Mesenchymal stem cell (in vitro differentiated cells and primary cell): ENCODE data around the gene GNB3.
A peak's percentile ranks its signal among the peaks of the same experiment; 100 is the strongest.

Experiments
- DNase-seq: peaks from one replicate; pipeline ENCODE4 v3.0.0-alpha.2; 2013
- H2AFZ ChIP-seq: one replicate; pipeline ENCODE4 v1.6.1; 2013; ENCODE audit warnings: low read depth, mild to moderate bottlenecking, control low read depth, inconsistent platforms, low read length, moderate library complexity
- H2AK5ac ChIP-seq: 2 replicates; pipeline ENCODE4 v1.6.1; 2013; ENCODE audit warnings: low read length, moderate library complexity, mild to moderate bottlenecking, inconsistent platforms; ENCODE audit not compliant: severe bottlenecking
- H2BK120ac ChIP-seq: one replicate; pipeline ENCODE4 v1.6.1; 2013; ENCODE audit warnings: low read depth, mild to moderate bottlenecking, inconsistent platforms, low read length, moderate library complexity
- H2BK12ac ChIP-seq, 2 experiments: one replicate each; pipeline ENCODE4 v1.6.1; 2013; ENCODE audit warnings: inconsistent platforms in 2 of 2, low read length in 2 of 2, mild to moderate bottlenecking in 2 of 2, moderate library complexity in 2 of 2, control low read depth in 1 of 2
- H2BK15ac ChIP-seq: one replicate; pipeline ENCODE4 v1.6.1; 2013; ENCODE audit warnings: mild to moderate bottlenecking, low read depth, inconsistent platforms; ENCODE audit not compliant: poor library complexity, severe bottlenecking
- H2BK5ac ChIP-seq: 2 replicates; pipeline ENCODE4 v1.6.1; 2013; ENCODE audit warnings: low read depth, mild to moderate bottlenecking, low read length, control low read depth, inconsistent platforms; ENCODE audit not compliant: poor library complexity, severe bottlenecking
- H3K14ac ChIP-seq, 2 experiments: one replicate each; pipeline ENCODE4 v1.6.1; 2013; ENCODE audit warnings: inconsistent platforms in 2 of 2, low read length in 2 of 2, control low read depth in 1 of 2, mild to moderate bottlenecking in 1 of 2, moderate library complexity in 1 of 2
- H3K18ac ChIP-seq, 2 experiments: one replicate each; pipeline ENCODE4 v1.6.1; 2013; ENCODE audit warnings: inconsistent platforms in 2 of 2, low read length in 2 of 2, control low read depth in 1 of 2, low read depth in 1 of 2, mild to moderate bottlenecking in 1 of 2
- H3K23ac ChIP-seq, 2 experiments: one replicate each; pipeline ENCODE4 v1.6.1; 2013; ENCODE audit warnings: inconsistent platforms in 2 of 2, low read length in 2 of 2, mild to moderate bottlenecking in 2 of 2, moderate library complexity in 2 of 2, control low read depth in 1 of 2
- H3K27ac ChIP-seq: 2 replicates; pipeline ENCODE4 v1.5.1; 2013; ENCODE audit warnings: mild to moderate bottlenecking, moderate library complexity, low read length, control low read depth, inconsistent platforms; ENCODE audit not compliant: poor library complexity, severe bottlenecking
- H3K27me3 ChIP-seq, 2 experiments: 2 replicates each; pipeline versions ENCODE4 v1.6.1 to v1.7.0; 2013; ENCODE audit warnings: low read length in 2 of 2, mild to moderate bottlenecking in 2 of 2, moderate library complexity in 2 of 2, control low read depth in 1 of 2, inconsistent platforms in 1 of 2; ENCODE audit not compliant: control insufficient read depth in 1 of 2, insufficient read depth in 1 of 2
- H3K36me3 ChIP-seq, 2 experiments: 2 replicates each; pipeline versions ENCODE4 v1.6.1 to v1.7.0; 2013; ENCODE audit warnings: low read length in 2 of 2, control low read depth in 1 of 2, inconsistent platforms in 1 of 2, low read depth in 1 of 2, mild to moderate bottlenecking in 1 of 2; ENCODE audit not compliant: insufficient read depth in 2 of 2, control insufficient read depth in 1 of 2
- H3K4ac ChIP-seq, 2 experiments: one replicate each; pipeline ENCODE4 v1.6.1; 2013; ENCODE audit warnings: inconsistent platforms in 2 of 2, low read length in 2 of 2, mild to moderate bottlenecking in 2 of 2, moderate library complexity in 2 of 2, control low read depth in 1 of 2, low read depth in 1 of 2
- H3K4me1 ChIP-seq: 2 replicates; pipeline ENCODE4 v1.6.1; 2013; ENCODE audit warnings: low read depth, low read length, control low read depth; ENCODE audit not compliant: control insufficient read depth, insufficient read depth
- H3K4me2 ChIP-seq: 2 replicates; pipeline ENCODE4 v1.6.1; 2013; ENCODE audit warnings: low read length, mild to moderate bottlenecking, inconsistent platforms; ENCODE audit not compliant: poor library complexity, severe bottlenecking
- H3K4me3 ChIP-seq, 2 experiments: 2 replicates each; pipeline versions ENCODE4 v1.5.1 to v1.7.0; 2013; ENCODE audit warnings: low read length in 2 of 2, mild to moderate bottlenecking in 2 of 2, control low read depth in 1 of 2, low read depth in 1 of 2; ENCODE audit not compliant: insufficient read depth in 1 of 2
- H3K79me1 ChIP-seq: replicated peaks from 2 replicates; pipeline ENCODE4 v1.6.1; 2013; ENCODE audit warnings: mild to moderate bottlenecking, control low read depth, low read length, inconsistent platforms; ENCODE audit not compliant: poor library complexity, severe bottlenecking
- H3K9ac ChIP-seq: 2 replicates; pipeline ENCODE4 v1.7.0; 2013; ENCODE audit warnings: mild to moderate bottlenecking, low read length, moderate library complexity
- H3K9me3 ChIP-seq: 2 replicates; pipeline ENCODE4 v1.7.0; 2013; ENCODE audit warnings: mild to moderate bottlenecking, low read length; ENCODE audit not compliant: control insufficient read depth
- H4K8ac ChIP-seq: one replicate; pipeline ENCODE4 v1.6.1; 2013; ENCODE audit warnings: inconsistent platforms, mild to moderate bottlenecking, low read length, moderate library complexity
- H4K91ac ChIP-seq: one replicate; pipeline ENCODE4 v1.6.1; 2013; ENCODE audit warnings: mild to moderate bottlenecking, low read length, inconsistent platforms
- WGBS: methylation state at CpG from one replicate; pipeline ENCODE4 v1.1.7; 2013; ENCODE audit warnings: mixed read lengths; 5-methylcytosine and 5-hydroxymethylcytosine counted together

GNB3 gene

DNA sequence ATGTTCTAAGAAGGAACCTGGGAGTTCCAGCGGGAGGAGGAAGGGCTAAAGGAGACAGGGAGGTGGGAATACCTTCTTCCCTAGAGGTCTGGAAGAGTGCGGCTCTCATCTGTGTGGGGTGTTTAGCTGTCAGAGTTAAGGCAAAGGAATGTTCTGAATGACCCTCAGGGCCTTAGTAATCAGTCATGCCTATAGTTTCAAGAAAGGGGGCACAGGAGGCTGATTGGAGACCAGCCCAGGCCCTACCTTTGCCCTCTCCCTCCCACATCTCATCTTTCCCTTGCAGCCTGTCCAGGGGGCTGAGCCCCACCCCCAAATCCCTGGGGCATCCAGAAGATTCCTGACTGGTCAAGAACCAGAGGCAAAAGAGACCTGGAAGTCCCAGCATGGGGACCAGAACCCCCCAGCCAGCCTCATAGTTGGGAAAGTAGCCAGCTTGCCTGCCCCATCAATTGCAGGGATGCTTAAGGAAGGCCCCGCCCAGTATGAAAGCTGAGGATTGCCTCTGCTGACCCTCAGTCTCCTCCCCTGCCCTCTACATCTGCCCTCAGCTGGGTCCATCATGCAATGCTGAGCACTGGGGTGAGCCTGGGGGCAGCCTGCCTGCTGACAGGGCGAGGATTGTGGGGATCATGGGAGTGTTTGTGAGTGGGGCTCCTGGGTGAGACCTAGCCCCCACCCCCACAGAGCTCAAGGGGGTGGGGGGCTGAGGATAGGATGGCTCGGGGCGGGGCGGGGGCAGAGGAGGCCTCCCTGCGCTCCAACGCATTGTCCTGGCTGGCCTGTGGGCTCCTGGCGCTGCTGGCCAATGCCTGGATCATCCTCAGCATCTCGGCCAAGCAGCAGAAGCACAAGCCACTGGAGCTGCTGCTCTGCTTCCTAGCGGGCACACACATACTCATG is 17.3 kb upstream of the GNB3 start:
- Histone ChIP-seq H3K27ac (no peak overlapping the region), H3K4me2 (no peak overlapping the region), H3K18ac (no peak overlapping the region), H3K23ac (peak overlapping the region in 1 of 2 experiments; percentile 43), H2BK5ac (no peak overlapping the region), H4K8ac (no peak overlapping the region), H3K36me3 (peaks cover 0 to 7% of the 10 kb centered on the region in 2 experiments), H3K14ac (peak overlapping the region in 1 of 2 experiments; percentile 47), H3K27me3 (peaks cover 22 to 45% of the 10 kb centered on the region in 2 experiments), H2BK12ac (peak overlapping the region in 1 of 2 experiments; percentile 45), H2AFZ (no peak overlapping the region), H3K4me3 (no peak overlapping the region), H3K9ac (no peak overlapping the region), H2BK15ac (no peak overlapping the region), H2AK5ac (no peak overlapping the region), H3K79me1 (peaks cover 15% of the 10 kb centered on the region), H3K4me1 (peaks cover 53% of the 10 kb centered on the region), H2BK120ac (no peak overlapping the region), H3K4ac (no peak overlapping the region), H4K91ac (peak overlapping the region; percentile 3), H3K9me3 (no peaks in the 10 kb centered on the region)
- DNase-seq = no peak
- 82% methylated on average over 10 of the region's 12 CpGs for WGBS

DNA sequence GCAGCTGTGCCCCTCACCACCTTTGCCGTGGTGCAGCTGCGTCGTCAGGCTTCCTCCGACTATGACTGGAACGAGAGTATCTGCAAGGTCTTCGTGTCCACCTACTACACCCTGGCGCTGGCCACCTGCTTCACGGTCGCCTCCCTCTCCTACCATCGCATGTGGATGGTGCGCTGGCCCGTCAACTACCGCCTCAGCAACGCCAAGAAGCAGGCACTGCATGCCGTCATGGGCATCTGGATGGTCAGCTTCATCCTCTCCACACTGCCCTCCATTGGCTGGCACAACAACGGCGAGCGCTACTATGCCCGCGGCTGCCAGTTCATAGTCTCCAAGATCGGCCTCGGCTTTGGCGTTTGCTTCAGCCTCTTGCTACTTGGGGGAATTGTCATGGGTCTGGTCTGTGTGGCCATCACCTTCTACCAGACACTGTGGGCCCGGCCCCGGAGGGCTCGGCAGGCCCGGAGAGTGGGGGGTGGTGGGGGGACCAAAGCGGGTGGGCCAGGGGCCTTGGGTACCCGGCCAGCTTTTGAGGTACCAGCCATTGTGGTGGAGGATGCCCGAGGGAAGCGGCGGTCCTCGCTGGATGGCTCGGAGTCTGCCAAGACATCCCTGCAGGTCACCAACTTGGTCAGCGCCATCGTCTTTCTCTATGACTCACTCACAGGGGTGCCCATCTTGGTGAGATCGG is 16.5 kb upstream of the GNB3 start:
- WGBS = 85% methylated on average over 37 of the region's 37 CpGs
- Histone ChIP-seq H2BK5ac (no peak overlapping the region), H3K36me3 (peaks cover 0 to 7% of the 10 kb centered on the region in 2 experiments), H2BK12ac (no peak overlapping the region), H3K4me1 (peaks cover 51% of the 10 kb centered on the region), H3K27me3 (peaks cover 22 to 39% of the 10 kb centered on the region in 2 experiments), H3K23ac (peak overlapping the region in 1 of 2 experiments; percentile 43), H3K9ac (no peak overlapping the region), H3K27ac (no peak overlapping the region), H4K91ac (peak overlapping the region; percentile 3), H2BK15ac (no peak overlapping the region), H2AK5ac (no peak overlapping the region), H3K4me2 (no peak overlapping the region), H3K14ac (peak overlapping the region in 1 of 2 experiments; percentile 47), H4K8ac (no peak overlapping the region), H3K4me3 (no peak overlapping the region), H3K4ac (no peak overlapping the region), H3K9me3 (no peaks in the 10 kb centered on the region), H3K18ac (no peak overlapping the region), H3K79me1 (peaks cover 15% of the 10 kb centered on the region), H2BK120ac (no peak overlapping the region), H2AFZ (no peak overlapping the region)
- no peak for DNase-seq

DNA sequence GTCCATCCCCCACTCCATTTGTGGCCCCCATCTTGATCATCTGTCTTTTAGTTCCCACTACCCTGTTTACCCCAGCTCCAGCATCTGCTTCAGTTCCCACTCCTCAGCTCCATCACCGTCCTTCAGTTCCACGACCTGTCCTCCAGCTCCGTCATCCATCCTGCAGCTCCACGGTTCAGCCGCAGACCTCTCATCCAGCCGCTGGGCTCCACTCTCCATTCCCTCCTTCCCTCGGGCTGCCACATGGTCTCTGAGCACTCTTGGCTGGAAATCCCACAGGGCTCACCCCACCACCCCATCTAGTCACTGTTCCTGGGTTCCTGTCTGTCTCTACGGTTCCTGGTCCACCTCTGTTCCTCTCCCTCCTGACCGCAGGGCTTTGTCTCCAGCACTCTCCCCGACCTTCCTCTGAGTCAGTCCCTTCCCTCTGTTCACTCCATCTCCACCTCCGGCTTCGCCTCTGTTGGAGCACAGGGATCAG is 15.8 kb upstream of the GNB3 start:
- H3K4me2 ChIP-seq = peak overlapping the region; percentile 4
- no peak overlapping the region for H3K27ac ChIP-seq
- peaks cover 0 to 8% of the 10 kb centered on the region in 2 experiments for H3K36me3 ChIP-seq
- peak overlapping the region; percentile 0 for H4K91ac ChIP-seq
- H2AK5ac ChIP-seq = no peak overlapping the region
- peak overlapping the region in 1 of 2 experiments; percentile 72 for H3K4me3 ChIP-seq
- H3K4me1 ChIP-seq = peaks cover 52% of the 10 kb centered on the region
- 29% methylated on average over 12 of the region's 12 CpGs for WGBS
- peaks cover 22 to 32% of the 10 kb centered on the region in 2 experiments for H3K27me3 ChIP-seq
- no peak overlapping the region for H3K4ac ChIP-seq
- H2AFZ ChIP-seq = no peak overlapping the region
- H2BK15ac ChIP-seq = no peak overlapping the region
- no peak overlapping the region for H2BK12ac ChIP-seq
- no peaks in the 10 kb centered on the region for H3K9me3 ChIP-seq
- peak overlapping the region; percentile 4 for H4K8ac ChIP-seq
- peaks cover 18% of the 10 kb centered on the region for H3K79me1 ChIP-seq
- peak; percentile 60 for DNase-seq
- no peak overlapping the region for H2BK120ac ChIP-seq
- peak overlapping the region; percentile 59 for H3K9ac ChIP-seq
- H3K14ac ChIP-seq = no peak overlapping the region
- no peak overlapping the region for H2BK5ac ChIP-seq
- peak overlapping the region; percentile 1 to 35 for H3K18ac ChIP-seq
- H3K23ac ChIP-seq = no peak overlapping the region
